Nephron progenitor cell (in vitro differentiated cells): Measurements from ENCODE around the gene ZNF296.

Experiments used
- DNase-seq: peaks from one replicate; pipeline ENCODE4 v3.0.0; 2021
- H3K27ac Mint-ChIP-seq: 2 replicates; pipeline ENCODE4 v1.8.0; 2021; ENCODE audit warnings: mild to moderate bottlenecking, moderate library complexity, mixed read lengths
- H3K27me3 Mint-ChIP-seq: 2 replicates; pipeline ENCODE4 v1.8.0; 2021; ENCODE audit warnings: mild to moderate bottlenecking, low read depth, mixed read lengths; ENCODE audit not compliant: poor library complexity
- H3K36me3 Mint-ChIP-seq: 2 replicates; pipeline ENCODE4 v1.8.0; 2021; ENCODE audit warnings: low read depth, mixed read lengths
- H3K4me1 Mint-ChIP-seq: 2 replicates; pipeline ENCODE4 v1.8.0; 2021; ENCODE audit warnings: mixed read lengths
- H3K4me3 Mint-ChIP-seq: 2 replicates; pipeline ENCODE4 v1.8.0; 2021; ENCODE audit warnings: mild to moderate bottlenecking, moderate library complexity, mixed read lengths
- H3K9me3 Mint-ChIP-seq: 2 replicates; pipeline ENCODE4 v1.8.0; 2021; ENCODE audit warnings: mild to moderate bottlenecking, moderate library complexity, mixed read lengths
- CTCF ChIP-seq: fragments of 200-600 bp; sonication (generic); IDR thresholded peaks from 2 replicates; pipeline ENCODE4 v1.5.0; 2021; ENCODE audit warnings: antibody characterized with exemption

The ZNF296 gene

GRCh38 chr19:45078390-45079062, 2.2 kb upstream of the ZNF296 start:
- Mint-ChIP-seq H3K27me3 (peaks cover 40% of the 10 kb centered on the region), H3K27ac (no peak overlapping the region), H3K36me3 (peaks cover 22% of the 10 kb centered on the region), H3K4me1 (peaks cover 49% of the 10 kb centered on the region), H3K4me3 (peak overlapping the region; percentile 100), H3K9me3 (no peaks in the 10 kb centered on the region)
- DNase-seq, result no peak
- no peak for TF ChIP-seq CTCF

- TF ChIP-seq CTCF, result no peak
- H3K27ac Mint-ChIP-seq, result no peak overlapping the region
- H3K36me3 Mint-ChIP-seq, result peaks cover 13% of the 10 kb centered on the region
- peaks cover 46% of the 10 kb centered on the region for H3K4me1 Mint-ChIP-seq
- no peaks in the 10 kb centered on the region for H3K9me3 Mint-ChIP-seq
- peaks cover 40% of the 10 kb centered on the region for H3K27me3 Mint-ChIP-seq
- peak overlapping the region; percentile 68 for H3K4me3 Mint-ChIP-seq
- DNase-seq, result no peak
Measured at GRCh38 chr19:45076851-45077730, 813 bp upstream of the ZNF296 start.

GRCh38 chr19:45075301-45076028, 813 bp downstream of the ZNF296 start:
- DNase-seq, result peak; percentile 28
- Mint-ChIP-seq H3K27ac (no peak overlapping the region), H3K27me3 (peaks cover 40% of the 10 kb centered on the region), H3K4me3 (peak overlapping the region; percentile 63), H3K4me1 (peaks cover 32% of the 10 kb centered on the region), H3K9me3 (no peaks in the 10 kb centered on the region), H3K36me3 (peaks cover 4% of the 10 kb centered on the region)
- no peak for TF ChIP-seq CTCF

GRCh38 chr19:45074744-45075300, 1.5 kb downstream of the ZNF296 start:
- Mint-ChIP-seq H3K27me3 (peaks cover 40% of the 10 kb centered on the region), H3K9me3 (no peaks in the 10 kb centered on the region), H3K4me3 (peak overlapping the region; percentile 41), H3K36me3 (peaks cover 10% of the 10 kb centered on the region), H3K4me1 (peaks cover 25% of the 10 kb centered on the region), H3K27ac (no peak overlapping the region)
- DNase-seq, result peak; percentile 19
- TF ChIP-seq CTCF, result no peak

- Mint-ChIP-seq H3K9me3 (no peaks in the 10 kb centered on the region), H3K4me3 (no peak overlapping the region), H3K36me3 (peaks cover 16% of the 10 kb centered on the region), H3K27ac (no peak overlapping the region), H3K4me1 (peaks cover 15% of the 10 kb centered on the region), H3K27me3 (peaks cover 28% of the 10 kb centered on the region)
- TF ChIP-seq CTCF, result no peak
- DNase-seq, result no peak
Measured at GRCh38 chr19:45071969-45072790, 4.1 kb downstream of the ZNF296 start.
